GM12878 (cell line): Measurements from ENCODE around the gene DYSF. TPM values are rescaled to one million over a fixed set of nuclear protein-coding genes. Genes with fewer than 3 reads are reported as not detected.

Experiments
- ATAC-seq: fragments of 200-7000 bp; cut with Tn5 transposase; 3 replicates; pipeline ENCODE4 v1.9.1; 2020; ENCODE audit warnings: mild to moderate bottlenecking, moderate library complexity
- BruUV-seq: library from RNA; stranded (reverse); fragments of 400-500 nt; replicated peaks from 2 replicates; lab custom pipeline; 2021; lab: Mats Ljungman, UMichigan
- CTCF ChIA-PET: fragments of 300-600 bp; sonication (Branson Sonifier 250); formaldehyde crosslinking; extraction: SDS; loops from one replicate; lab custom pipeline; 2021; ENCODE audit warnings: inconsistent platforms; lab: Yijun Ruan, JAX
- POLR2A ChIA-PET: fragments of 350-600 bp; formaldehyde crosslinking; extraction: SDS; loops from one replicate; lab custom pipeline; 2021; ENCODE audit warnings: inconsistent platforms; lab: Charles Lee
- RAD21 ChIA-PET: fragments of 300-600 bp; sonication (Branson Sonifier 250); formaldehyde crosslinking; loops from one replicate; lab custom pipeline; 2023; ENCODE audit warnings: antibody characterized with exemption; ENCODE audit not compliant: unreplicated experiment; lab: Charles Lee
- SMC1A ChIA-PET: fragments of 300-600 bp; sonication (Branson Sonifier 250); formaldehyde crosslinking; loops from one replicate; lab custom pipeline; 2023; ENCODE audit not compliant: unreplicated experiment, uncharacterized antibody; lab: Charles Lee
- DNase-seq: peaks from one replicate; pipeline ENCODE4 v3.0.0-alpha.2; 2011; ENCODE audit warnings: low read depth, low spot score
- FAIRE-seq: peaks from 3 replicates; lab custom pipeline; 2011; peaks lifted over from hg19 to GRCh38; lab: Jason Lieb, UNC
- H2AFZ ChIP-seq: 2 replicates; pipeline ENCODE4 v1.6.0; 2011; ENCODE audit warnings: low read depth, low read length, control low read depth; ENCODE audit not compliant: control insufficient read depth
- H3K27ac ChIP-seq: 2 replicates; pipeline ENCODE4 v1.5.1; 2011; ENCODE audit warnings: control low read depth; ENCODE audit not compliant: control insufficient read depth, insufficient read depth
- H3K27me3 ChIP-seq, 2 experiments: replicated peaks in 1 of 2; 2 replicates each; pipeline versions ENCODE4 v1.6.0 to v1.6.1; 2011; ENCODE audit warnings: low read length in 1 of 2; ENCODE audit not compliant: control insufficient read depth in 2 of 2, insufficient read depth in 2 of 2
- H3K36me3 ChIP-seq, 2 experiments: 2 replicates each; pipeline ENCODE4 v1.5.1; 2011; ENCODE audit warnings: low read length in 1 of 2; ENCODE audit not compliant: control insufficient read depth in 2 of 2, insufficient read depth in 2 of 2
- H3K4me1 ChIP-seq: 2 replicates; pipeline ENCODE4 v1.6.1; 2011; ENCODE audit warnings: mild to moderate bottlenecking, low read length, moderate library complexity, mixed read lengths; ENCODE audit not compliant: control insufficient read depth, insufficient read depth
- H3K4me2 ChIP-seq: 2 replicates; pipeline ENCODE4 v1.6.0; 2011; ENCODE audit warnings: control low read depth; ENCODE audit not compliant: control insufficient read depth, insufficient read depth
- H3K4me3 ChIP-seq: fragments of 200-600 bp; sonication (generic); 2 replicates; pipeline ENCODE4 v1.5.1; 2016
- H3K79me2 ChIP-seq: 2 replicates; pipeline ENCODE4 v1.6.0; 2011; ENCODE audit warnings: low read length; ENCODE audit not compliant: control insufficient read depth, insufficient read depth
- H3K9ac ChIP-seq: 2 replicates; pipeline ENCODE4 v1.8.0; 2011; ENCODE audit warnings: low read length, control low read depth, mixed read lengths; ENCODE audit not compliant: control insufficient read depth, insufficient read depth
- H3K9me3 ChIP-seq: replicated peaks from 3 replicates; pipeline ENCODE4 v1.5.1; 2011; ENCODE audit warnings: mild to moderate bottlenecking, low read length; ENCODE audit not compliant: control insufficient read depth, insufficient read depth
- H4K20me1 ChIP-seq: 2 replicates; pipeline ENCODE4 v1.6.0; 2011; ENCODE audit not compliant: control insufficient read depth, insufficient read depth
- BCL11A ChIP-seq: IDR thresholded peaks from 2 replicates; pipeline ENCODE4 v1.6.1; 2011; ENCODE audit warnings: low read depth, low read length
- EGR1 ChIP-seq, 2 experiments: IDR thresholded peaks; 1 replicate in 1 of 2; 2 replicates in 1 of 2; pipeline ENCODE4 v1.6.1; 2011 to 2012; ENCODE audit warnings: low read depth in 2 of 2, low read length in 2 of 2, borderline replicate concordance in 1 of 2, mild to moderate bottlenecking in 1 of 2, moderate library complexity in 1 of 2
- FOXK2 ChIP-seq: fragments of 450-650 bp; IDR thresholded peaks from 2 replicates; pipeline ENCODE4 v1.6.1; 2017; ENCODE audit warnings: mild to moderate bottlenecking, moderate library complexity
- JUNB ChIP-seq: IDR thresholded peaks from 2 replicates; pipeline ENCODE4 v1.6.1; 2016; ENCODE audit warnings: antibody characterized with exemption, mild to moderate bottlenecking
- KLF5 ChIP-seq: fragments of 450-650 bp; IDR thresholded peaks from 2 replicates; pipeline ENCODE4 v1.6.1; 2014; ENCODE audit warnings: mild to moderate bottlenecking; ENCODE audit not compliant: partially characterized antibody
- NFYA ChIP-seq: IDR thresholded peaks from 2 replicates; pipeline ENCODE4 v1.6.1; 2011; ENCODE audit warnings: low read depth, mild to moderate bottlenecking, low read length, improper control_type of control experiment, borderline replicate concordance
- NR2F1 ChIP-seq: fragments of 450-650 bp; conservative IDR thresholded peaks from 2 replicates; pipeline ENCODE4 v1.6.1; 2017; ENCODE audit warnings: mild to moderate bottlenecking
- POLR2AphosphoS2 ChIP-seq: IDR thresholded peaks from 2 replicates; pipeline ENCODE4 v1.6.1; 2011; ENCODE audit warnings: low read depth, mild to moderate bottlenecking, low read length, improper control_type of control experiment, moderate library complexity
- SIX5 ChIP-seq: IDR thresholded peaks from 2 replicates; pipeline ENCODE4 v1.6.1; 2011; ENCODE audit warnings: mild to moderate bottlenecking, low read depth, low read length, moderate library complexity; ENCODE audit not compliant: severe bottlenecking
- SREBF2 ChIP-seq: IDR thresholded peaks from 2 replicates; pipeline ENCODE4 v1.6.1; 2012; ENCODE audit warnings: mild to moderate bottlenecking, low read length
- SUPT20H ChIP-seq: IDR thresholded peaks from 2 replicates; pipeline ENCODE4 v1.6.1; 2011; ENCODE audit warnings: low read depth, mild to moderate bottlenecking, low read length, moderate library complexity, borderline replicate concordance; ENCODE audit not compliant: control insufficient read depth
- WGBS: methylation state at CpG from one replicate; pipeline ENCODE4 v1.1.6; 2016; ENCODE audit warnings: low lambda C conversion rate; ENCODE audit not compliant: insufficient replicate concordance, insufficient coverage; ENCODE audit errors: missing lambda C conversion rate; 5-methylcytosine and 5-hydroxymethylcytosine counted together
- in situ Hi-C: fragments of 300-500 bp; cut with MboI; formaldehyde crosslinking; loops from 9 replicates; pipeline ENCODE4 v1.14.3; 2018; ENCODE audit warnings: mixed read lengths
- intact Hi-C: fragments of 100-400 bp; cut with micrococcal nuclease; formaldehyde crosslinking; loops from one replicate; pipeline ENCODE4 v1.14.2; 2022; ENCODE audit not compliant: unreplicated experiment
- polyA plus RNA-seq, 11 experiments: library from polyadenylated mRNA; depleted of rRNA in 4 of 11; unstranded in 6 of 11; stranded (reverse) in 5 of 11; fragments of >200 nt; fragmentation: Nextera tagmentation in 4 of 11; fragmentation: Illumina TruSeq in 1 of 11; extraction: Ambion mirVana in 4 of 11; extraction: Trizol in 1 of 11; gene quantifications; 1 replicate in 1 of 11; 2 replicates in 10 of 11; pipeline versions ENCODE4 v1.2.1 to v1.2.3, GENCODE V29; 2011 to 2016; ENCODE audit warnings: inconsistent platforms in 2 of 11, missing spikeins in 2 of 11, low read depth in 1 of 11
- total RNA-seq, 4 experiments: library from RNA; depleted of rRNA in 3 of 4; stranded (reverse); fragments of >200 nt in 3 of 4; fragmentation: Illumina TruSeq in 1 of 4; extraction: Trizol in 1 of 4; gene quantifications; 2 replicates each; pipeline versions ENCODE4 v1.2.1 to v1.2.3, GENCODE V29; 2013 to 2021
- TF ChIP-seq, protein P1 (sequence below): fragments of 450-650 bp; IDR thresholded peaks from 2 replicates; pipeline ENCODE4 v1.6.1; 2017; ENCODE audit warnings: mild to moderate bottlenecking, low read depth, inconsistent platforms; ENCODE audit not compliant: poor library complexity, severe bottlenecking
- TF ChIP-seq, protein P2 (sequence below): IDR thresholded peaks from 2 replicates; pipeline ENCODE4 v1.6.1; 2011; ENCODE audit warnings: mild to moderate bottlenecking, low read depth, low read length, moderate library complexity; ENCODE audit not compliant: insufficient replicate concordance

Gene DYSF
- total and polyA plus RNA-seq, 10 of the 15 experiments (the other 5 are each of a cell fraction or from before 2014, with no cell fraction given), result under 0.01 to 0.15 (median 0.03) TPM; not detected in 7

DNA sequence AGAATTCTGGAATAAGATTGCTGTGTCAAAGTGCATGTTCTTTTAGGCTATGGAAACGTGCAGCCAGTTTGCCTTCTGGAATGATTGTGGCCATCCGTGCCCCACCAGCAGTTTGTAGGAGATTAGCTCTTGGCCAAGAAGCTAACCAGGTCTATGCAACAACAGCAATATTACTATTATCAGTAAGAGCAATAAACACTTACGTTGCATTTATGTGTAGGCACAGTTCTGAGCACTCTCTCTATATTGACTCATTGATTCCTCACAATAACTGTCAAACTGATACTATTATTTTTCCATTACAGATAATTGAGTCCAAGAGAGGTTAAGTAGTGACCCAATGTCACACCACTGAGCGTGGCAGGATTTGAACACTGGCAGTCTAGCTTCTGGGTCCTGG is 186.4 kb downstream of the DYSF start (continued):
- no peak for TF ChIP-seq SUPT20H
- no peak for TF ChIP-seq JUNB
- no peak for TF ChIP-seq POLR2AphosphoS2

DNA sequence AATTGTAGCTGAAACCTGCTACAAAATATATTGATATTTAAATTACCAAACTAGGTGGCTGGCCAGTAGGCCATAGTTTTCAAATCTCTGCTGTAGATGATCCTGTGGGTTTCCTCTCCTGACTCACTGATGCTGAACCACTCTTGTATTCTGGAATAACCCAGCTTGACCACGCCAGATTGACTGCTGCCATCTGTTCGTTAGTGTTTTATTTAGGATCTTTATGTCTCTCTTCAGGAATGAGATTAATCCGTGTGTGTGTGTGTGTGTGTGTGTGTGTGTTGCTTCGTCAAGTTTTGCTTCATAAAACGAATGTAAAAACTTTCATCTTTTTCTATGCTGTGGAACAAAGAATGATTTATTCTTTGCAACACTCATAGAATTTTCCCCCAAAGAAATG is 187.1 kb downstream of the DYSF start:
- Histone ChIP-seq H3K4me2 (no peak overlapping the region), H3K9ac (no peak overlapping the region), H3K4me3 (no peak overlapping the region), H3K79me2 (no peaks in the 10 kb centered on the region), H3K36me3 (no peaks in the 10 kb centered on the region), H3K9me3 (no peaks in the 10 kb centered on the region), H3K27ac (no peak overlapping the region), H3K27me3 (peaks cover 2 to 3% of the 10 kb centered on the region in 2 experiments; a peak in 2 of 4 replicates), H4K20me1 (no peaks in the 10 kb centered on the region), H2AFZ (no peak overlapping the region), H3K4me1 (no peaks in the 10 kb centered on the region)
- TF ChIP-seq BCL11A (no peak), SIX5 (no peak), SREBF2 (no peak), NR2F1 (no peak), NFYA (no peak), EGR1 (IDR thresholded peaks at IDR 0.05; ENCODE audit: borderline replicate concordance in 1 of 2, low read depth in 2 of 2, low read length in 2 of 2) (no peak), KLF5 (no peak), FOXK2 (no peak)
- TF ChIP-seq, protein P1, sequence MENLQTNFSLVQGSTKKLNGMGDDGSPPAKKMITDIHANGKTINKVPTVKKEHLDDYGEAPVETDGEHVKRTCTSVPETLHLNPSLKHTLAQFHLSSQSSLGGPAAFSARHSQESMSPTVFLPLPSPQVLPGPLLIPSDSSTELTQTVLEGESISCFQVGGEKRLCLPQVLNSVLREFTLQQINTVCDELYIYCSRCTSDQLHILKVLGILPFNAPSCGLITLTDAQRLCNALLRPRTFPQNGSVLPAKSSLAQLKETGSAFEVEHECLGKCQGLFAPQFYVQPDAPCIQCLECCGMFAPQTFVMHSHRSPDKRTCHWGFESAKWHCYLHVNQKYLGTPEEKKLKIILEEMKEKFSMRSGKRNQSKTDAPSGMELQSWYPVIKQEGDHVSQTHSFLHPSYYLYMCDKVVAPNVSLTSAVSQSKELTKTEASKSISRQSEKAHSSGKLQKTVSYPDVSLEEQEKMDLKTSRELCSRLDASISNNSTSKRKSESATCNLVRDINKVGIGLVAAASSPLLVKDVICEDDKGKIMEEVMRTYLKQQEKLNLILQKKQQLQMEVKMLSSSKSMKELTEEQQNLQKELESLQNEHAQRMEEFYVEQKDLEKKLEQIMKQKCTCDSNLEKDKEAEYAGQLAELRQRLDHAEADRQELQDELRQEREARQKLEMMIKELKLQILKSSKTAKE, result no peak
- TF ChIP-seq, protein P2, sequence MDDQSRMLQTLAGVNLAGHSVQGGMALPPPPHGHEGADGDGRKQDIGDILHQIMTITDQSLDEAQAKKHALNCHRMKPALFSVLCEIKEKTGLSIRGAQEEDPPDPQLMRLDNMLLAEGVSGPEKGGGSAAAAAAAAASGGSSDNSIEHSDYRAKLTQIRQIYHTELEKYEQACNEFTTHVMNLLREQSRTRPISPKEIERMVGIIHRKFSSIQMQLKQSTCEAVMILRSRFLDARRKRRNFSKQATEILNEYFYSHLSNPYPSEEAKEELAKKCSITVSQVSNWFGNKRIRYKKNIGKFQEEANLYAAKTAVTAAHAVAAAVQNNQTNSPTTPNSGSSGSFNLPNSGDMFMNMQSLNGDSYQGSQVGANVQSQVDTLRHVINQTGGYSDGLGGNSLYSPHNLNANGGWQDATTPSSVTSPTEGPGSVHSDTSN, result no peak
- intact Hi-C loops (no loop called here), in situ Hi-C loops (no loop called here)
- CTCF ChIA-PET, result no interaction called here
- WGBS, result 10% methylated on average over 5 of the region's 5 CpGs
- SMC1A ChIA-PET, result no interaction called here
- ATAC-seq, result no peak
- DNase-seq, result no peak
- RAD21 ChIA-PET, result no interaction called here
- no peak for FAIRE-seq
- POLR2A ChIA-PET, result no interaction called here
- no TSS peak for BruUV-seq
